Suprapubic skin (tissue), 4 donors: ENCODE results near the gene PROZ.
A peak's percentile ranks its signal among the peaks of the same experiment; 100 is the strongest.

Source experiments
- POLR2A ChIP-seq, 2 donors: fragments of 450-650 bp; IDR thresholded peaks; one replicate each; pipeline ENCODE4 v1.6.1; 2017; ENCODE audit warnings: antibody characterized with exemption in 2 of 2, mild to moderate bottlenecking in 2 of 2, moderate library complexity in 2 of 2
- POLR2AphosphoS5 ChIP-seq, 3 donors: sonication (generic); formaldehyde crosslinking; IDR thresholded peaks; one replicate each; pipeline ENCODE4 v1.6.1; 2017; ENCODE audit warnings: antibody characterized with exemption in 3 of 3
- TF ChIP-seq, protein P1 (sequence below), 2 donors: fragments of 200-600 bp in 1 of 2; fragments of 450-650 bp in 1 of 2; sonication (generic) in 1 of 2; IDR thresholded peaks; one replicate each; pipeline ENCODE4 v1.5.1; 2016 to 2019; ENCODE audit warnings: antibody characterized with exemption in 2 of 2, mild to moderate bottlenecking in 1 of 2, moderate library complexity in 1 of 2

DNA sequence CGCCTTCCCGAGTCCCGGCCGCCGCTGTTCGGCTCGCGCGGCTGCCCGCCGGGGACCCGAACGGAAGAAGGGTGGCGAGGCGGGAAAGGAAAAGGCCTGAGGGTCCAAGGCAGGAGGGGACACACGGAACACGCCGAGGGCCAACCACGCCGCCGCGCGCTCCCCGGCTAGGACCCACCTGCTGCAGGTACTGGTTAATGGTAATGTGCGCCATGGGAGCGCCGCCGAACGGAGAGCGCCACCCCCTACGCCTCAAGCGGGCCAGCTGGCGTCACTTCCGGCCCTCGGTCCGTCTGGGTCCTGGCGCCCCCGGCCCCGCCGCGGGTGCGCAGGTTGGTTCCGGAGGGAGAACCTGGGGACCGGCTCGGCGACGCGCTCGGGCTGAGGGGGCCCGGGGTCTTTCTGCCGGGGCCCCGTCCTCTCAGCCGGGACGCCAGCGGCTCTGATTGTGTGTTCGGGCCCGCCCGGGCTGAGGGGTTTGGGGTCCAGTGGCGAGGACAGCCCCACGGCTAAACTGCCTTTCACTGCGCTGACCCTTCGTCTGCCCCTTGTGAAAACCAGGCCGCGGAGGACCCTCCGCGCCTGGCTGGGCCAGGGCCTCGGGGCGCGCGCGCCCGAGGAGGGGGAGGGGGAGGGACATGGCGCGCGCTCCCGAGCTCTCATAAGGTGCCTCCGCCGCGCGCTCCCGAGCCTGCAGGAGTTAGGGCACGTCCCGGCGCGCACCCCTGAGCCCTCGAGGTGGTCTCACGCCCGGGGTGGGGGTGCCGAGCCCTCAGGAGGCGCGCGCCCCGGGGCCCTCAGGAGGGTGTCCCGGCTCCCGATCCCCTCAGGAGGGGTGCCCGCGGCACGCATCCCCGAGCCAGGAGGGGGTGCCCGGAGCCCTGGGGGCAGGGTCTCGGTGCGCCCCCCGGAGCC, 50.2 kb downstream of the PROZ start, which contains the start of gene PCID2:
- TF ChIP-seq, protein P1, sequence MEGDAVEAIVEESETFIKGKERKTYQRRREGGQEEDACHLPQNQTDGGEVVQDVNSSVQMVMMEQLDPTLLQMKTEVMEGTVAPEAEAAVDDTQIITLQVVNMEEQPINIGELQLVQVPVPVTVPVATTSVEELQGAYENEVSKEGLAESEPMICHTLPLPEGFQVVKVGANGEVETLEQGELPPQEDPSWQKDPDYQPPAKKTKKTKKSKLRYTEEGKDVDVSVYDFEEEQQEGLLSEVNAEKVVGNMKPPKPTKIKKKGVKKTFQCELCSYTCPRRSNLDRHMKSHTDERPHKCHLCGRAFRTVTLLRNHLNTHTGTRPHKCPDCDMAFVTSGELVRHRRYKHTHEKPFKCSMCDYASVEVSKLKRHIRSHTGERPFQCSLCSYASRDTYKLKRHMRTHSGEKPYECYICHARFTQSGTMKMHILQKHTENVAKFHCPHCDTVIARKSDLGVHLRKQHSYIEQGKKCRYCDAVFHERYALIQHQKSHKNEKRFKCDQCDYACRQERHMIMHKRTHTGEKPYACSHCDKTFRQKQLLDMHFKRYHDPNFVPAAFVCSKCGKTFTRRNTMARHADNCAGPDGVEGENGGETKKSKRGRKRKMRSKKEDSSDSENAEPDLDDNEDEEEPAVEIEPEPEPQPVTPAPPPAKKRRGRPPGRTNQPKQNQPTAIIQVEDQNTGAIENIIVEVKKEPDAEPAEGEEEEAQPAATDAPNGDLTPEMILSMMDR (IDR thresholded peaks at IDR 0.05) = no peak
- TF ChIP-seq POLR2A (IDR thresholded peaks at IDR 0.05) (peak in 1 of 2 donors; percentile 82), POLR2AphosphoS5 (IDR thresholded peaks at IDR 0.05) (peak; percentile 73 to 98 (median 86))
